ENCODE data around the gene SPAG16.

SPAG16 gene

DNA sequence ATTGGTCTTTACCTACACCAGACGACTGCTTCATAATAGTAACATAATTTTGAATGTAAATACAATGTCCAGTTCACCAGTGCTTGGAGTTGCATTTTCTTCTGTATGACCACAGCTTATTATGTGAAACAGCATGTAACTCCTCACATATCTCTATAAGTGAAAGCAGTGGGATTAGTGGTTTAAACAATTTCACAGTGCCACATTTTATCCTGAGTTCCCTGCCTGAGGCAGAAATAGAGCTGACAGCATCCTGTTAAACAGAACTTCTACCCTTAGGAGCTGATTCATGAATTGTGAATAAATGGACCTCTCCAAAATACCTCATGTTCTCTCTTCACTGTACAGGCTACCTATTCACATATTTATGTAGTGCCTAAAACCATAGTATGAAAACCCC lies 584.3 kb downstream of the SPAG16 start:
- CTCF ChIA-PET: no interaction called here

DNA sequence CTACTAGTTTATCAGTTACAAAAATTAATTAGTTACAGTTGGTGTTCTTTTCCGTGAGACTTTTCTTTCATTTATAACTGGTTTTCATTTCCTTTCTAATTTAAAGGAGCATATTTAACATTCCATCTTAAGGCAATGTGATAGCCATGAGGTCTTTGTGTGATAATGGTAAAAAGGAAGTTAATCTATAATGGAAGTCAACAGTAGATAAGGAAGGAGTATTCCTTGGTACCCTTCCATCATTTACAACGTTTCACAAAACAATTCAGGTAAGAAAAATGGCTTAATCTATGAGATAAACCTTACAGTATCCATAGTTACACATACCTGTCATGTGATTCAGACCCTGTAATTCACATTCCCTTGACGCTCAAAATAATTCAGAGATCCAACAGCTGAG lies 601.2 kb downstream of the SPAG16 start:
- Histone ChIP-seq H3K27ac (ENCODE audit: extremely low read depth, low read depth, low read length) (no peak overlapping the region), H3K9me3 (ENCODE audit: control insufficient read depth, insufficient read depth, low read depth, low read length) (no peaks in the 10 kb centered on the region), H3K4me1 (ENCODE audit: control insufficient read depth, insufficient read depth, low read length) (no peaks in the 10 kb centered on the region), H3K36me3 (ENCODE audit: control insufficient read depth in 2 of 2, insufficient read depth in 1 of 2, low read length in 2 of 2) (no peaks in the 10 kb centered on the region), H3K4me3 (ENCODE audit: low read depth, low read length) (no peak overlapping the region)
- ChIA-PET POLR2A (no interaction called here), CTCF (no interaction called here)
- TF ChIP-seq, protein P1, sequence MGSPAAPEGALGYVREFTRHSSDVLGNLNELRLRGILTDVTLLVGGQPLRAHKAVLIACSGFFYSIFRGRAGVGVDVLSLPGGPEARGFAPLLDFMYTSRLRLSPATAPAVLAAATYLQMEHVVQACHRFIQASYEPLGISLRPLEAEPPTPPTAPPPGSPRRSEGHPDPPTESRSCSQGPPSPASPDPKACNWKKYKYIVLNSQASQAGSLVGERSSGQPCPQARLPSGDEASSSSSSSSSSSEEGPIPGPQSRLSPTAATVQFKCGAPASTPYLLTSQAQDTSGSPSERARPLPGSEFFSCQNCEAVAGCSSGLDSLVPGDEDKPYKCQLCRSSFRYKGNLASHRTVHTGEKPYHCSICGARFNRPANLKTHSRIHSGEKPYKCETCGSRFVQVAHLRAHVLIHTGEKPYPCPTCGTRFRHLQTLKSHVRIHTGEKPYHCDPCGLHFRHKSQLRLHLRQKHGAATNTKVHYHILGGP (tag by site-specific recombination; IDR thresholded peaks at IDR 0.05): no peak
- TF ChIP-seq PRDM1 (tag by site-specific recombination; IDR thresholded peaks at IDR 0.05) (no peak), ZEB2 (tag by site-specific recombination; IDR thresholded peaks at IDR 0.05) (no peak), ZNF600 (tag by site-specific recombination; IDR thresholded peaks at IDR 0.05) (no peak), HOXA7 (CRISPR knock-in tag; IDR thresholded peaks at IDR 0.05; ENCODE audit: borderline replicate concordance) (no peak), BCL11A (tag by site-specific recombination; IDR thresholded peaks at IDR 0.05; ENCODE audit: low read depth) (no peak), ZXDB (tag by site-specific recombination; IDR thresholded peaks at IDR 0.05) (no peak), ZNF146 (tag by site-specific recombination; IDR thresholded peaks at IDR 0.05) (no peak), WT1 (tag by site-specific recombination; IDR thresholded peaks at IDR 0.05) (no peak), ZNF239 (tag by site-specific recombination; IDR thresholded peaks at IDR 0.05) (no peak)

More for the DNA sequence above, 584.3 kb downstream of the SPAG16 start:
- H3K4me3 ChIP-seq (ENCODE audit: low read depth, low read length): no peak overlapping the region
- H3K9me3 ChIP-seq (ENCODE audit: control insufficient read depth, insufficient read depth, low read depth, low read length): no peaks in the 10 kb centered on the region
- no peaks in the 10 kb centered on the region for H3K4me1 ChIP-seq (ENCODE audit: control insufficient read depth, insufficient read depth, low read length)
- H3K36me3 ChIP-seq (ENCODE audit: control insufficient read depth in 2 of 2, insufficient read depth in 1 of 2, low read length in 2 of 2): no peaks in the 10 kb centered on the region
- TF ChIP-seq EGR2 (tag by site-specific recombination; IDR thresholded peaks at IDR 0.05; ENCODE audit: low read depth): no peak
- TF ChIP-seq ZNF596 (tag by site-specific recombination; IDR thresholded peaks at IDR 0.05): no peak
- TF ChIP-seq, protein P2, sequence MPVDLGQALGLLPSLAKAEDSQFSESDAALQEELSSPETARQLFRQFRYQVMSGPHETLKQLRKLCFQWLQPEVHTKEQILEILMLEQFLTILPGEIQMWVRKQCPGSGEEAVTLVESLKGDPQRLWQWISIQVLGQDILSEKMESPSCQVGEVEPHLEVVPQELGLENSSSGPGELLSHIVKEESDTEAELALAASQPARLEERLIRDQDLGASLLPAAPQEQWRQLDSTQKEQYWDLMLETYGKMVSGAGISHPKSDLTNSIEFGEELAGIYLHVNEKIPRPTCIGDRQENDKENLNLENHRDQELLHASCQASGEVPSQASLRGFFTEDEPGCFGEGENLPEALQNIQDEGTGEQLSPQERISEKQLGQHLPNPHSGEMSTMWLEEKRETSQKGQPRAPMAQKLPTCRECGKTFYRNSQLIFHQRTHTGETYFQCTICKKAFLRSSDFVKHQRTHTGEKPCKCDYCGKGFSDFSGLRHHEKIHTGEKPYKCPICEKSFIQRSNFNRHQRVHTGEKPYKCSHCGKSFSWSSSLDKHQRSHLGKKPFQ (tag by site-specific recombination; IDR thresholded peaks at IDR 0.05): no peak
- TF ChIP-seq, protein P3, sequence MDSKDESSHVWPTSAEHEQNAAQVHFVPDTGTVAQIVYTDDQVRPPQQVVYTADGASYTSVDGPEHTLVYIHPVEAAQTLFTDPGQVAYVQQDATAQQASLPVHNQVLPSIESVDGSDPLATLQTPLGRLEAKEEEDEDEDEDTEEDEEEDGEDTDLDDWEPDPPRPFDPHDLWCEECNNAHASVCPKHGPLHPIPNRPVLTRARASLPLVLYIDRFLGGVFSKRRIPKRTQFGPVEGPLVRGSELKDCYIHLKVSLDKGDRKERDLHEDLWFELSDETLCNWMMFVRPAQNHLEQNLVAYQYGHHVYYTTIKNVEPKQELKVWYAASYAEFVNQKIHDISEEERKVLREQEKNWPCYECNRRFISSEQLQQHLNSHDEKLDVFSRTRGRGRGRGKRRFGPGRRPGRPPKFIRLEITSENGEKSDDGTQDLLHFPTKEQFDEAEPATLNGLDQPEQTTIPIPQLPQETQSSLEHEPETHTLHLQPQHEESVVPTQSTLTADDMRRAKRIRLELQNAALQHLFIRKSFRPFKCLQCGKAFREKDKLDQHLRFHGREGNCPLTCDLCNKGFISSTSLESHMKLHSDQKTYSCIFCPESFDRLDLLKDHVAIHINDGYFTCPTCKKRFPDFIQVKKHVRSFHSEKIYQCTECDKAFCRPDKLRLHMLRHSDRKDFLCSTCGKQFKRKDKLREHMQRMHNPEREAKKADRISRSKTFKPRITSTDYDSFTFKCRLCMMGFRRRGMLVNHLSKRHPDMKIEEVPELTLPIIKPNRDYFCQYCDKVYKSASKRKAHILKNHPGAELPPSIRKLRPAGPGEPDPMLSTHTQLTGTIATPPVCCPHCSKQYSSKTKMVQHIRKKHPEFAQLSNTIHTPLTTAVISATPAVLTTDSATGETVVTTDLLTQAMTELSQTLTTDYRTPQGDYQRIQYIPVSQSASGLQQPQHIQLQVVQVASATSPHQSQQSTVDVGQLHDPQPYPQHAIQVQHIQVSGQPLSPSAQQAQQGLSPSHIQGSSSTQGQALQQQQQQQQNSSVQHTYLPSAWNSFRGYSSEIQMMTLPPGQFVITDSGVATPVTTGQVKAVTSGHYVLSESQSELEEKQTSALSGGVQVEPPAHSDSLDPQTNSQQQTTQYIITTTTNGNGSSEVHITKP (tag by site-specific recombination; IDR thresholded peaks at IDR 0.05): no peak
- no peak for TF ChIP-seq YY2 (tag by site-specific recombination; IDR thresholded peaks at IDR 0.05)
- no peak for TF ChIP-seq PRDM1 (tag by site-specific recombination; IDR thresholded peaks at IDR 0.05)
- TF ChIP-seq ZNF140 (tag by site-specific recombination; IDR thresholded peaks at IDR 0.05): no peak
- TF ChIP-seq ZNF37A (tag by site-specific recombination; IDR thresholded peaks at IDR 0.05): no peak
- TF ChIP-seq, protein P4, sequence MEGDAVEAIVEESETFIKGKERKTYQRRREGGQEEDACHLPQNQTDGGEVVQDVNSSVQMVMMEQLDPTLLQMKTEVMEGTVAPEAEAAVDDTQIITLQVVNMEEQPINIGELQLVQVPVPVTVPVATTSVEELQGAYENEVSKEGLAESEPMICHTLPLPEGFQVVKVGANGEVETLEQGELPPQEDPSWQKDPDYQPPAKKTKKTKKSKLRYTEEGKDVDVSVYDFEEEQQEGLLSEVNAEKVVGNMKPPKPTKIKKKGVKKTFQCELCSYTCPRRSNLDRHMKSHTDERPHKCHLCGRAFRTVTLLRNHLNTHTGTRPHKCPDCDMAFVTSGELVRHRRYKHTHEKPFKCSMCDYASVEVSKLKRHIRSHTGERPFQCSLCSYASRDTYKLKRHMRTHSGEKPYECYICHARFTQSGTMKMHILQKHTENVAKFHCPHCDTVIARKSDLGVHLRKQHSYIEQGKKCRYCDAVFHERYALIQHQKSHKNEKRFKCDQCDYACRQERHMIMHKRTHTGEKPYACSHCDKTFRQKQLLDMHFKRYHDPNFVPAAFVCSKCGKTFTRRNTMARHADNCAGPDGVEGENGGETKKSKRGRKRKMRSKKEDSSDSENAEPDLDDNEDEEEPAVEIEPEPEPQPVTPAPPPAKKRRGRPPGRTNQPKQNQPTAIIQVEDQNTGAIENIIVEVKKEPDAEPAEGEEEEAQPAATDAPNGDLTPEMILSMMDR (tag by site-specific recombination; IDR thresholded peaks at IDR 0.05): no peak
- no peak for TF ChIP-seq KLF16 (tag by site-specific recombination; IDR thresholded peaks at IDR 0.05)
- no peak for TF ChIP-seq ZNF558 (tag by site-specific recombination; IDR thresholded peaks at IDR 0.05)
- TF ChIP-seq, protein P5, sequence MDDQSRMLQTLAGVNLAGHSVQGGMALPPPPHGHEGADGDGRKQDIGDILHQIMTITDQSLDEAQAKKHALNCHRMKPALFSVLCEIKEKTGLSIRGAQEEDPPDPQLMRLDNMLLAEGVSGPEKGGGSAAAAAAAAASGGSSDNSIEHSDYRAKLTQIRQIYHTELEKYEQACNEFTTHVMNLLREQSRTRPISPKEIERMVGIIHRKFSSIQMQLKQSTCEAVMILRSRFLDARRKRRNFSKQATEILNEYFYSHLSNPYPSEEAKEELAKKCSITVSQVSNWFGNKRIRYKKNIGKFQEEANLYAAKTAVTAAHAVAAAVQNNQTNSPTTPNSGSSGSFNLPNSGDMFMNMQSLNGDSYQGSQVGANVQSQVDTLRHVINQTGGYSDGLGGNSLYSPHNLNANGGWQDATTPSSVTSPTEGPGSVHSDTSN (CRISPR knock-in tag; IDR thresholded peaks at IDR 0.05): no peak
- no peak overlapping the region for H3K27ac ChIP-seq (ENCODE audit: extremely low read depth, low read depth, low read length)
- POLR2A ChIA-PET: no interaction called here
